GM23248 (cell line): ENCODE measurements around the gene SPART. TPM values are rescaled to one million over a fixed set of nuclear protein-coding genes. Genes with fewer than 3 reads are reported as not detected.
A peak's percentile ranks its signal among the peaks of the same experiment; 100 is the strongest.

Experiments
- DNase-seq: peaks from one replicate; pipeline ENCODE4 v3.0.0-alpha.2; 2015
- H2AFZ ChIP-seq: fragments of 200-600 bp; sonication (generic); 2 replicates; pipeline ENCODE4 v1.6.1; 2016; ENCODE audit warnings: antibody characterized with exemption
- H3F3A ChIP-seq: fragments of 200-600 bp; sonication (generic); 2 replicates; pipeline ENCODE4 v1.6.1; 2016; ENCODE audit warnings: mild to moderate bottlenecking, antibody characterized with exemption, mixed run types; ENCODE audit not compliant: insufficient read depth
- H3K27ac ChIP-seq: fragments of 200-600 bp; sonication (generic); 2 replicates; pipeline ENCODE4 v1.5.1; 2016; ENCODE audit warnings: mild to moderate bottlenecking
- H3K27me3 ChIP-seq: fragments of 200-600 bp; sonication (generic); replicated peaks from 2 replicates; pipeline ENCODE4 v1.6.1; 2016; ENCODE audit warnings: mild to moderate bottlenecking; ENCODE audit not compliant: insufficient read depth
- H3K36me3 ChIP-seq: fragments of 200-600 bp; sonication (generic); 2 replicates; pipeline ENCODE4 v1.6.1; 2016; ENCODE audit warnings: low read depth, mild to moderate bottlenecking
- H3K4me1 ChIP-seq: fragments of 200-600 bp; sonication (generic); 2 replicates; pipeline ENCODE4 v1.6.1; 2016; ENCODE audit warnings: mild to moderate bottlenecking; ENCODE audit not compliant: insufficient read depth
- H3K4me2 ChIP-seq: fragments of 200-600 bp; sonication (generic); one replicate; pipeline ENCODE4 v1.6.1; 2016; ENCODE audit warnings: mild to moderate bottlenecking; ENCODE audit not compliant: unreplicated experiment
- H3K4me3 ChIP-seq: fragments of 200-600 bp; sonication (generic); 2 replicates; pipeline ENCODE4 v1.5.1; 2016; ENCODE audit warnings: mild to moderate bottlenecking
- H3K79me2 ChIP-seq: fragments of 200-600 bp; sonication (generic); 2 replicates; pipeline ENCODE4 v1.6.1; 2016; ENCODE audit warnings: mild to moderate bottlenecking; ENCODE audit not compliant: insufficient read depth
- H3K9ac ChIP-seq: fragments of 200-600 bp; sonication (generic); 2 replicates; pipeline ENCODE4 v1.6.1; 2016; ENCODE audit warnings: mild to moderate bottlenecking
- H3K9me2 ChIP-seq: fragments of 200-600 bp; sonication (generic); 2 replicates; pipeline ENCODE4 v1.6.1; 2016; ENCODE audit warnings: mixed run types, mild to moderate bottlenecking, moderate library complexity; ENCODE audit not compliant: insufficient read depth
- H3K9me3 ChIP-seq: fragments of 200-600 bp; sonication (generic); one replicate; pipeline ENCODE4 v1.6.1; 2017; ENCODE audit warnings: low read depth
- H4K20me1 ChIP-seq: fragments of 200-600 bp; sonication (generic); 2 replicates; pipeline ENCODE4 v1.6.0; 2016; ENCODE audit not compliant: insufficient read depth
- EZH2 ChIP-seq: fragments of 200-600 bp; sonication (generic); IDR thresholded peaks from 2 replicates; pipeline ENCODE4 v1.6.1; 2018; ENCODE audit warnings: antibody characterized with exemption, mild to moderate bottlenecking; ENCODE audit not compliant: insufficient read depth, poor library complexity, severe bottlenecking
- EZH2phosphoT487 ChIP-seq: fragments of 200-600 bp; sonication (generic); IDR thresholded peaks from 2 replicates; pipeline ENCODE4 v1.6.1; 2018; ENCODE audit warnings: antibody characterized with exemption, moderate library complexity, mild to moderate bottlenecking, low read depth; ENCODE audit not compliant: insufficient read depth
- WGBS, 2 experiments: methylation state at CpG; one replicate each; pipeline ENCODE4 v1.1.6; 2015 to 2017; ENCODE audit warnings: low lambda C conversion rate in 2 of 2, low coverage in 1 of 2; ENCODE audit errors: missing lambda C conversion rate in 2 of 2; 5-methylcytosine and 5-hydroxymethylcytosine counted together
- in situ Hi-C: fragments of 300-500 bp; cut with MboI; formaldehyde crosslinking; loops from 2 replicates; pipeline ENCODE4 v1.15.0; 2020
- polyA plus RNA-seq: library from polyadenylated mRNA; unstranded; fragments of >200 nt; fragmentation: Nextera tagmentation; extraction: Ambion mirVana; gene quantifications from 2 replicates; pipeline ENCODE4 v1.2.1, GENCODE V29; 2016
- total RNA-seq: library from RNA; depleted of rRNA; stranded (reverse); fragments of >200 nt; shearing (Covaris generic); gene quantifications from 2 replicates; pipeline ENCODE4 v1.2.3, GENCODE V29; 2014

Gene SPART
- total and polyA plus RNA-seq, 2 experiments from 2014 or later: 66.3 to 82.4 TPM

DNA sequence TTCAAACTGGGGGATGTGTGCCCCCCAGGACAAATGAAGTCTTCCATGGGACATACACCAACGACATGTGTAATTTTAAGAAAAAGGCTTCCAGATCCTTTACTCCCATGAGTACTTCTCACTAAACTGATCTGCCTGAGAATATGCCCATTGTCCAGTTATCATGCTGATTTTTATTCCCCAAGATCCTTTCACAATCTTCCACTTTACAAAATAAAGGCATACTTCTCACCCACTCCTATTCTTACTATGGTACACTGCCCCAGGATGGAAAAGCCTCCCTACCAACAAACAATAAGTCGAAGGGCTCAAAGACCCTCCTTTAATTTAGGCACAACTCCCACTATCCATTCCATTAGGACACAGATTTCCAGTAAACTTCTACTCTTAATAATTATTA lies 3.5 kb downstream of the SPART start:
- Histone ChIP-seq H3F3A (peaks cover 16% of the 10 kb centered on the region), H2AFZ (no peak overlapping the region), H4K20me1 (peaks cover 5% of the 10 kb centered on the region; the same call in 1 of the 2 replicates), H3K9ac (no peak overlapping the region), H3K79me2 (peaks cover 76% of the 10 kb centered on the region), H3K9me2 (no peaks in the 10 kb centered on the region), H3K36me3 (no peaks in the 10 kb centered on the region), H3K27ac (no peak overlapping the region), H3K4me2 (no peak overlapping the region), H3K4me1 (peaks cover 42% of the 10 kb centered on the region), H3K27me3 (no peaks in the 10 kb centered on the region), H3K9me3 (no peaks in the 10 kb centered on the region), H3K4me3 (no peak overlapping the region)
- WGBS, 2 experiments: 93% methylated on average over 2 of the region's 2 CpGs
- TF ChIP-seq EZH2phosphoT487: no peak
- no peak for TF ChIP-seq EZH2
- in situ Hi-C loops: no loop called here
- no peak for DNase-seq

DNA sequence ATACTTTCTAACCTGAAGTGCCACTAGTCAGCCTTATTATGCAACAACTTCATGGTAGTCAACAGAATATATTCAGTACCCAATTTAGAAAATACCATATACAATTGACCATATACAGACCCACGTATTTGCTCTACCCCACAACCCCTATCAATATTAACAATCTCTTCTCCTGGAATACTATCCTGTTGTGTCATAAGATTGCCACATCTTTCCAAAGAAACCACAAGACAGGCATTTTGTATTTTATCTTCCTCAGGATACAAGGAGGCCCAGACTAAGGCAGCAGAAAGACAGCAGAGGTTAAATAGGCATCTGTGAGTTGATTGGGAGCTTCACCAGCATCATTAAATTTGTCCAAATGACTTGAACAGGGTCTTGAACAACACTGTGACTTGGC lies 4.5 kb downstream of the SPART start:
- Histone ChIP-seq H3K9ac (no peak overlapping the region), H3K36me3 (no peaks in the 10 kb centered on the region), H3K9me3 (no peaks in the 10 kb centered on the region), H2AFZ (no peak overlapping the region), H3K27me3 (no peaks in the 10 kb centered on the region), H3K27ac (peak overlapping the region; percentile 8), H4K20me1 (peaks cover 5% of the 10 kb centered on the region; the same call in 1 of the 2 replicates), H3K4me2 (peak overlapping the region; percentile 23), H3K4me3 (0 out of 2 replicates have a peak overlapping the region, but pooled peaks have one; percentile 1), H3K79me2 (peaks cover 86% of the 10 kb centered on the region), H3F3A (peaks cover 16% of the 10 kb centered on the region), H3K9me2 (no peaks in the 10 kb centered on the region), H3K4me1 (peaks cover 36% of the 10 kb centered on the region)
- TF ChIP-seq EZH2phosphoT487 (no peak), EZH2 (no peak)
- WGBS, 2 experiments: 5 to 24% methylated on average over 1 of the region's 1 CpG
- in situ Hi-C loops: no loop called here
- peak; percentile 55 for DNase-seq

DNA sequence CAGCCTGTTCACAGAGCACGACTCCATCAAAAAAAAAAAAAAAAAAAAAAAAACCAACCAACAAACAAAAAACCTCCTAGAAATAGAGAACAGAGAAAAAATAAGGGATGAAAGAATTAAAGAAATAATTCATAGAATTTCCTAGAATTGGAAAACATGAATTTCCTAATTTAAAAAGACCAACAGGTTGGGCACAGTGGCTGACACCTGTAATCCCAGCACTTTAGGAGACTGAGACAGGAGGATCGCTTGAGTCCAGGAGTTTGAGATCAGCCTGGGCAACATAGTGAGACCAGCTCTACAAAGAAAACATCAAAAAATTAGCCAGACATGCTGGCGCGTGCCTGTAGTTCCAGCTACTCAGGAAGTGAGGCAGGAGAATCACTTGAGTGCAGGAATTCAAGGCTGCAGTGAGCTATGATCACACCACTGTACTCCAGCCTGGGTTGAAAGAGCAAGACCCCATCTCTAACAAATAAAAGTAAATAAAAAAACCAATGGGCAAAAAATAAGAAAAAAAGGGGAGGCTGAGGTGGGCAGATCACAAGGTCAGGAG lies 6.5 kb downstream of the SPART start:
- H3K79me2 ChIP-seq: peaks cover 100% of the 10 kb centered on the region
- peaks cover 5% of the 10 kb centered on the region; the same call in 1 of the 2 replicates for H3K36me3 ChIP-seq
- no peak overlapping the region for H3K4me2 ChIP-seq
- H2AFZ ChIP-seq: no peak overlapping the region
- H3K4me1 ChIP-seq: peaks cover 36% of the 10 kb centered on the region
- H3F3A ChIP-seq: peaks cover 9% of the 10 kb centered on the region; the same call in 1 of the 2 replicates
- in situ Hi-C loops: no loop called here
- H3K27ac ChIP-seq: no peak overlapping the region
- no peak for DNase-seq
- no peak overlapping the region for H3K4me3 ChIP-seq
- H3K9me3 ChIP-seq: no peaks in the 10 kb centered on the region
- TF ChIP-seq EZH2phosphoT487 (no peak), EZH2 (no peak)
- H3K9me2 ChIP-seq: no peaks in the 10 kb centered on the region
- 97 to 98% methylated on average over 4 of the region's 4 CpGs for WGBS, 2 experiments
- peaks cover 5% of the 10 kb centered on the region; the same call in 1 of the 2 replicates for H4K20me1 ChIP-seq
- no peak overlapping the region for H3K9ac ChIP-seq
- H3K27me3 ChIP-seq: no peaks in the 10 kb centered on the region

DNA sequence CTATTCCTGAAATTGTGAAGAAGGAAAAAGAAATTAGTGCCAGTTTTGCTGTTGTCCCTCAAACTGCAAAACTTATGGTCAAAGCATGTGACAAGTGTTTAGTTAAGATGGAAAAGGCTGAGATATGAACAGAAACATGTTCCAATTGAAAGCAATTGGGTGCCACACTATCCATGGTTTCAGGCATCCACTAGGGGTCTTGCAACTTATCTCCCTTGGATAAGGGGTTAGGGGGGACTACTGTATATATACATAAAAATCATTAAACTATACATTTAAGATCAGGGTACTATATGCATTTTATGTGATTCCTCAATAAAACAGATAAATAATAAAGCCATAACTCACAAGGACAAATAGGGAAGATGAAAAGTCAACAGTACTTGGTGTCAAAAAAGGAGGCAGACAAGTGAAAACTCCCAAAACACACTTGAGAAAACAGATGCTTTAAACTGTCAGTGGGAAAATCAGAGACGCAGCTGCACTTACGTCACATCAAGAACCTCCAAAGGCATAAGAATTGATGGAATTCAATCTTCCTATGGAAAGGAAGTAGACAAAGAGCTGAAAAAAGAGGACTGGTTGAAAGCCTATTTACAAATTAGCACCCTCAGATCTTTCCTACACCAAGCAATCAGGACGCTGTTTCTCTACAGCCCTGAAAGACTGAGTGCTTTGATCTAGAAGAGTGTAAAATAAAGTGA lies 8.1 kb downstream of the SPART start:
- 75 to 76% methylated on average over 3 of the region's 3 CpGs for WGBS, 2 experiments
- Histone ChIP-seq H3K9ac (no peak overlapping the region), H3K27ac (no peak overlapping the region), H3K27me3 (no peaks in the 10 kb centered on the region), H3K4me2 (no peak overlapping the region), H3K36me3 (peaks cover 9% of the 10 kb centered on the region; the same call in 1 of the 2 replicates), H2AFZ (no peak overlapping the region), H3K79me2 (peaks cover 100% of the 10 kb centered on the region), H4K20me1 (peaks cover 5% of the 10 kb centered on the region; the same call in 1 of the 2 replicates), H3K4me1 (peaks cover 31% of the 10 kb centered on the region), H3F3A (peaks cover 4% of the 10 kb centered on the region; the same call in 1 of the 2 replicates), H3K4me3 (no peak overlapping the region), H3K9me2 (no peaks in the 10 kb centered on the region), H3K9me3 (no peaks in the 10 kb centered on the region)
- DNase-seq: no peak
- in situ Hi-C loops: no loop called here
- TF ChIP-seq EZH2 (no peak), EZH2phosphoT487 (no peak)
